GM18951 (cell line): ENCODE data around the gene ZSCAN22.

ENCODE experiments used
- POLR2A ChIP-seq: IDR thresholded peaks from 4 replicates; pipeline ENCODE4 v1.6.1; 2011; ENCODE audit warnings: mild to moderate bottlenecking; ENCODE audit not compliant: insufficient read length, insufficient read depth; ENCODE audit errors: extremely low read depth
- in situ Hi-C: fragments of 300-500 bp; cut with MboI; formaldehyde crosslinking; loops from one replicate; pipeline ENCODE4 v1.12.0; 2022; ENCODE audit warnings: low sequenced_read_pairs, mixed read lengths, inconsistent platforms; ENCODE audit not compliant: unreplicated experiment

Gene ZSCAN22

DNA sequence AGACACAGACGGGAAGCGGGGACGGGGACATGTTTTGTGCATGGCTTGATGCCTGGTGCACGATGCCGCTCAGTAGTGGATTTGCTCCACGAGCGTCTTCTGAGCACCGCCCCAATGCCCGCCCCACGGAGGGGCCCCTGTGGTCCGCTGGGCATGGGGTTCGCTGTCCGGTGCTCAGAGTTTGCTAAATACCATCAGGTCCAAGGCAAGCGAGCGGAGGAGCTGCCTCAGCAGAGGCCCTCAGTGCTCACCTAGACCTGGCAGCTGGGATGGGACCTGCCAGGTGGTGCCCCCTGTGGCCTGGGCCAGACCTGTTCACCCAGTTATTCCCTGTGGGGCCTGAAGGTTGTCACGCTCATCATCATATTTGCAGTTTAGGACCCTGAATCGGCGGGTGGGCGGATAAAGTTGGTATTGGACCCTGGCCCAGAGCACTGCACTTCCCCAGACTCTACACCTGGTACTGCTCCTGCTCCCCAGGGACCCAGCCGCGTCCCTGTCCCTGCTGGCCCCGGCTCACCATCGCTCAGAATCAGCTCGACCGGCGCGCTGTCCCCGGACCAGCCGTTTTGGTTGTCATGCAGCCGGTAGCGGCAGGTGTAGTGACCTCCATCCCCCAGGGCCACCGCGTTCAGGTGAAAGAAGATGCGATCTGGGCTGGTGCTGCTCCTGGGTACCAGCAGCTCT lies 24.2 kb downstream of the ZSCAN22 start:
- TF ChIP-seq POLR2A = no peak
- in situ Hi-C loops = no loop called here

DNA sequence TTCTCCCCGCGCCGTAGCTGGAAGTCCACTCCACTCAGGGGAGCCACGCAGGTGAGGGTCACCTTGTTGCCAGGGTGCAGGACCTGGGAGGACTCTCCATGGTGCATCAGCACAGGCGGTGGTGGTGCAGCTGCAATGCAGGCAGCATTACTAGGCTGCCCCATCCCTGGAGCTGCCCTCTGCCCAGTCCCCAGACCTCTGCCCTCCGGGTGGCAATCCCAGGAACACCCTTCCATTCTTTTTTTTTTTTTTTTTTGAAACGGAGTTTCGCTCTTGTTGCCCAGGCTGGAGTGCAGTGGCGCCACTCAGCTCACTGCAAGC lies 24.7 kb downstream of the ZSCAN22 start:
- in situ Hi-C loops = no loop called here
- no peak for TF ChIP-seq POLR2A

DNA sequence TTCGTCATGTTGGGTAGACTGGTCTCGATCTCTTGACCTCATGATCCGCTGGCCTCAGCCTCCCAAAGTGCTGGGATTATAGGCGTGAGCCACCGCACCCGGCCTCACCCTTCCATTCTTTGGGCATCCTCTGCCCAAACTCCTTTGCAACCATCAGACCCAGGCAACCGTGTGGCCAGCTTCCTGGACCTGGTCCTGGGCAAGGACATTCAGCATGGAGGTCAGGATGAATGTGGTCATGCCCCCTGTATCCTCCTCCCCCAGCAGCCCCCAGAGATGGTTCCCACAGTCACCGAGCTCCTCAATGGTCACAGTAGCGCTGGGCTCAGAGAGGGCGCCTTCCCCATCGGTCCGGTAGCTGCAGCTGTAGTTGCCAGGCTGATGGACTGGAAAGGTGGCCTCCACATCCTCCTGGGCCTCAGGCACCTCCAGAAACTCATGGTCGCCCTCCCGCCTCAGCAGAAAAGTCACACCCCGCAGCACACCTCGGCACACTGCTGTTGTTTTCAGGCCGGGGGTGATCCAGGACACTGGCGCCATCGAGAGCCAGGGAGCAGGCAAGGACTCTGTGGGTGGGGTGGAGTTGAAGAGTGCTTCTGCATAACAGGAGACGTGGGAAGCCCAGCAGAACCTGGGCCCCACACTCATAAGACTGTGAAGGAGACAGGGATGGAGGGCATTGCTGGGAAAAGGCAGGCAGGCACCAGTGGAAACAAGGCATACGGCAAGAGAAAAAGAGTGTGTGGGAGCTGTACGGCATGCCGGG lies 25.4 kb downstream of the ZSCAN22 start:
- in situ Hi-C loops = no loop called here
- no peak for TF ChIP-seq POLR2A

GRCh38 chr19:58352760-58353671 lies 26.2 kb downstream of the ZSCAN22 start, which contains the start of gene A1BG:
TSS of gene A1BG (minus strand) at chr19:58353492. CDS start at chr19:58353437, 55 bp downstream.
- no peak for TF ChIP-seq POLR2A
- in situ Hi-C loops = no loop called here

- in situ Hi-C loops = no loop called here
- TF ChIP-seq POLR2A = no peak
Observed at GRCh38 chr19:58353717-58354477, 27.1 kb downstream of the ZSCAN22 start.

DNA sequence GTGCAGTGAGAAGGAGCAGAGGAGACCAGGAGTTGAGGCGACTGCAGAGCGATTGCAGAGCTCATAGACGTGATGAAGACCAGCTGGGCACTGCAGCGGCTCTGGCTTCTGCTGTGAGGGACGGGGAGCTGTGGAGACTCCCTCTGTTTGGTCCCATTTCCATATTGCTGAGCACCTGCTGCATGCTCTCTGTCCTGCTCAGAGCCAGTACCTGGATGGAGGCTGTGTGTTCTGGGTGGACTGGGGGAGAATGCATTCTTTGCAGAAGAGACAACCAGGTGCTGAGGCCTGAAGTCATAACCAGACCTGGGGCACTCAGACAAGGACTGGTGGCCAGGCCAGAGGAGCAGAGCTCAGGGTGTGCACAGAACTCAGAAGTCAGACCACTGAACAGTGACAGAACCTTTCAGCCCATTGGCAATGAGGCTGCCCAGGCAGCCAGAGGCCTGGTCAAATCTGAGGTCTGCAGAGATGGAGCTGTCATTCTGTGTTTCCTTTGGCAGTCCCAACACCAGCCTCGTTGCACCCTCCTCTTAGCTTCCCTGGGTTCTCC lies 27.8 kb downstream of the ZSCAN22 start:
- no peak for TF ChIP-seq POLR2A
- in situ Hi-C loops = no loop called here

DNA sequence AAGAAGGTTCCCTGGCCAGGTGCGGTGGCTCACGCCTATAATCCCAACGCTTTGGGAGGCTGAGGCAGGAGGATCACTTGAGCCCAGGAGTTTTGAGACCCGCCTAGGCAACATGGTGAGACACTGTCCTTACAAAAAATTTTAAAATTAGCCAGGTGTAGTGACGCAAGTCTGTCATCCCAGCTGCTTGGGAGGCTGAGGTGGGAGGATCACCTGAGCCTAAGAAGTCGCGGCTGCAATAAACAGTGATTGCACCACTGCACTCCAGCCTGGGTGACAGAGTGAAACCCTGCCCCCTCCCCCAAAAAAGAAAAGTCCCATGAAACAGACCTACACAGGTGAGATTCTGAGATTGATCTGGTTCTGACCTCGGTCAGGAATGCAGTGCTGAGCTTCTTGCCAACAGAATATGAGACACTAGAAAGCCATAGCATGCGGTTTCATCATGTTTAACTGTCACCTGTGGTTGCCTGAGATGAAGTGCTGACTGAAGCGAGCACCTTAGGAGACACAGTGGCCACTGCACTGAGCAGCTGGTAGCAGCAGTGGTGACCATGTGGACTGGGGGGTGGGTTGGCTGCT lies 28.5 kb downstream of the ZSCAN22 start:
- in situ Hi-C loops = no loop called here
- TF ChIP-seq POLR2A = no peak

DNA sequence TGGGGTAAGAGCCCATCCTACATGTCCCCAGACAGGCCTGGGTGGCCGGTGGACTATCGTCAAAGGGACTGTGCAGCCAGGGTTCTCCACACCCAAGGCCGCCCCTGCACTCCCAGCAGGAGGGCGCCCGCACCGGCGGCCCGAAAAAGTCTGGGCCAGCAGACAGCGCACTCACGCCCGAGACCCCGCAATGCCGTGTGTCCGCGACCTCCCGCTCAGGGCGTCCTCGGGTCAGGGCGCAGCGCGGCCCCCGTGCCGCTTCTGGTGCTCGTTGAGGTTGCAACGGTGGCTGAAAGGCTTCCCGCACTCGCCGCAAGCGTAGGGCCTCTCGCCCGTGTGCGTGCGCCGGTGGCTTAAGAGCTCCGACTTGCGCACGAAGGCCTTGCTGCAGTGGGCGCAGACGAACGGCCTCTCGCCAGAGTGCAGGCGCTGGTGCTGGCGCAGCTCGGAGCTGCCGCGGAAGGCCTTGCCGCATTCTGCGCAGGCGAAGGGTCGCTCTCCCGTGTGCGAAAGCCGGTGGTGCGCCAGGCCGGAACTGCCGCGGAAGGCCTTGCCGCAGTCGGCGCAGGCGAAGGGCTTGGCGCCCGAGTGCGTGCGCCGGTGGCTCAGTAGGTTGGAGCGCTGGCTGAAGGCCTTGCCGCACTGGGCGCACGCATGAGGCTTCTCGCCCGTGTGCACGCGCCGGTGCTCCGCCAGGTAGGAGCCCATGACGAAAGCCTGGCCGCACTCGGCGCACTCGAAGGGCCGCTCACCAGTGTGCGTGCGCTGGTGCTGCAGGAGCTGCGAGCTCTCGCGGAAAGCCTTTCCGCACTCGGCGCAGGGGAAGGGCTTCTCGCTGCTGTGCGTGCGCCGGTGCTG lies 29.3 kb downstream of the ZSCAN22 start:
- TF ChIP-seq POLR2A = peak; percentile 20
- in situ Hi-C loops = no loop called here

DNA sequence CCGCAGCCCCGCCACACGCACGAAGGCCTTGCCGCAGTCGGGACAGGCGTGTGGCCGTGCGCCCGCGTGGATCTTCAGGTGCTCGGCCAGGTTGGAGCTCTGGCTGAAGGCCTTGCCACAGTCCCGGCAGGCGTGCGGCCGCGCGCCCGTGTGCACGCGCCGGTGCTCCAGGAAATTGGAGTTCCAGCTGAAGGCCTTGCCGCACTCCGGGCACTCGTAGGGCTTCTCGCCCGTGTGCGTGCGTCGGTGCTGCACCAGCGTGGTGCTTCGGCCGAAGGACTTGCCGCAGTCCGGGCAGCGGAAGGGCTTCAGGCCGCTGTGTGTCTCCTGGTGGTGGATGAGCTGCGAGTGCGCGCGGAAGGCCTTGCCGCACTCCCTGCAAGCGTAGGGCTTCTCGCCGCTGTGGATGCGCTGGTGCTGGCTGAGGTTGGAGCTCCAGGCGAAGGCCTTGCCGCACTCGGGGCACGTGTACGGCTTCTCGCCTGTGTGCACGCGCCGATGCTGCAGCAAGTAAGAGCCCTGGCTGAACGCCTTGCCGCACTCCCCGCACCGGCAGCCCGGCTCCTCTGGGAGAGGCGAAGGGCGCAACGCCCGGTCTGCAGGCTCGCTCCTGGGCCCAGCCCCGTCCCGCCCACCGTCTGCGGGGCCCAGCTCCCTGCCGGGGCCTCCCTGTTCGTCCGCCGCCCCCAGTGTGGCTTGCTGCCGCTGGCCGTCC lies 30.1 kb downstream of the ZSCAN22 start:
- no peak for TF ChIP-seq POLR2A
- in situ Hi-C loops = no loop called here

- no peak for TF ChIP-seq POLR2A
- in situ Hi-C loops = no loop called here
Observed at GRCh38 chr19:58357481-58358145, 30.8 kb downstream of the ZSCAN22 start.

- TF ChIP-seq POLR2A = no peak
- in situ Hi-C loops = no loop called here
Observed at GRCh38 chr19:58361900-58362271, 35.1 kb downstream of the ZSCAN22 start.
